Measurements from ENCODE around the gene NRXN3. TPM values are rescaled to one million over a fixed set of nuclear protein-coding genes. Genes with fewer than 3 reads are reported as not detected.

Gene NRXN3
- polyA plus RNA-seq, 1 experiment: 7.0 TPM

DNA sequence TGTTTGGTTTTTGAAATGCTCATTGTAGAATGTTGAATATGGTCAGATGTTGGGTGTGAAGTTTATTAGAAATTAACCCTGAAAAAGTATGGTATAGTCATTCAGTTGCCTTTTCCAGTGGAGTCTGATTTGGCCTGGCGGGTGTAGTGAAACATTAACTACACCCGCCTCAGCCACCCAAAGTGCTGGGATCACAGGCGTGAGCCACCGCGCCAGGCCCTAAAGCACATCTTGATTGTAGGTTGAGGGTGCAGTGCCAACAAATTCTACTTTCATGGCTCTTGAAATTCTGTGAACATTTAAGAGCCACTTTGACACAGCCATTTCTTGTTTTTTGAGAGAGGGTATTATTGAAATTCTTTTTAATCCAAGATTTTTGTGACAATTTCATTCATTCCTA lies 1416.2 kb downstream of the NRXN3 start:
- CTCF ChIA-PET: no interaction called here
- no peaks in the 10 kb centered on the region for H3K27me3 ChIP-seq (ENCODE audit: control insufficient read depth, insufficient read depth, low read length)
- TF ChIP-seq, protein P1, sequence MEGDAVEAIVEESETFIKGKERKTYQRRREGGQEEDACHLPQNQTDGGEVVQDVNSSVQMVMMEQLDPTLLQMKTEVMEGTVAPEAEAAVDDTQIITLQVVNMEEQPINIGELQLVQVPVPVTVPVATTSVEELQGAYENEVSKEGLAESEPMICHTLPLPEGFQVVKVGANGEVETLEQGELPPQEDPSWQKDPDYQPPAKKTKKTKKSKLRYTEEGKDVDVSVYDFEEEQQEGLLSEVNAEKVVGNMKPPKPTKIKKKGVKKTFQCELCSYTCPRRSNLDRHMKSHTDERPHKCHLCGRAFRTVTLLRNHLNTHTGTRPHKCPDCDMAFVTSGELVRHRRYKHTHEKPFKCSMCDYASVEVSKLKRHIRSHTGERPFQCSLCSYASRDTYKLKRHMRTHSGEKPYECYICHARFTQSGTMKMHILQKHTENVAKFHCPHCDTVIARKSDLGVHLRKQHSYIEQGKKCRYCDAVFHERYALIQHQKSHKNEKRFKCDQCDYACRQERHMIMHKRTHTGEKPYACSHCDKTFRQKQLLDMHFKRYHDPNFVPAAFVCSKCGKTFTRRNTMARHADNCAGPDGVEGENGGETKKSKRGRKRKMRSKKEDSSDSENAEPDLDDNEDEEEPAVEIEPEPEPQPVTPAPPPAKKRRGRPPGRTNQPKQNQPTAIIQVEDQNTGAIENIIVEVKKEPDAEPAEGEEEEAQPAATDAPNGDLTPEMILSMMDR (IDR thresholded peaks at IDR 0.05; ENCODE audit: insufficient read depth, low read depth, low read length): no peak
- POLR2A ChIA-PET: no interaction called here
- no peak for DNase-seq (ENCODE audit: low read depth)
- H3K36me3 ChIP-seq (ENCODE audit: control insufficient read depth, insufficient read depth, low read length): no peaks in the 10 kb centered on the region
- no peak overlapping the region for H3K4me3 ChIP-seq (ENCODE audit: low read depth, low read length)

DNA sequence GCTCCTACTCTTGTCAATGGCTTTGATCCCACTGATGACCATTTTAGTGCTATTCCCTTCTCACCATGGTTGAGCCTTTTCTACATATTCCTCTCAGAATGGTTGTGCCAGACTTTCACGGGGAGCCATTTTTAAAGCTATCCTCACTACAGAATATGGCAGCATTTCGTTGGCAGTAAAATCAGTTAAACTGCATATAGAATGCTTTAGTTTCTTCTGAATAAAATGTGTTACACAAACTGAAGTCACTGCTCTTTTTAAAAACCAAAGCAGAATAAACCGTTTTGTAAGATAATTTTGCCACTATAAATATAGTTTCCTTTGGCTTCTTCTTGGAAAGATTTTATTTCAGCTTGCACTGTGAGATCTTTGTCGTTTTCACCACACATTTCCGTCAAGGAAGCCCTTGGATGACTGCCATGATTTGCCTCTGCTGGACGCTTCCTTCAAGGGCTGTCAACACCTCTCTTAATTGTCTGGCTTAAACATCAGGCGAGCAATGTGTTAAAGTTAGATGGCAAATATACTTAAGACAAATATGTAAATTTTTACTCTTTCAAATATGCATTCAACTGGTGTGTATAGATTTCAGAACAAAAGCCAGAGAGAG lies 1416.9 kb downstream of the NRXN3 start:
- Histone ChIP-seq H3K36me3 (ENCODE audit: control insufficient read depth, insufficient read depth, low read length) (no peaks in the 10 kb centered on the region), H3K27me3 (ENCODE audit: control insufficient read depth, insufficient read depth, low read length) (no peaks in the 10 kb centered on the region), H3K4me3 (ENCODE audit: low read depth, low read length) (no peak overlapping the region)
- TF ChIP-seq, protein P1 (IDR thresholded peaks at IDR 0.05; ENCODE audit: insufficient read depth, low read depth, low read length): no peak
- DNase-seq (ENCODE audit: low read depth): no peak
- CTCF ChIA-PET: no interaction called here
- POLR2A ChIA-PET: no interaction called here

DNA sequence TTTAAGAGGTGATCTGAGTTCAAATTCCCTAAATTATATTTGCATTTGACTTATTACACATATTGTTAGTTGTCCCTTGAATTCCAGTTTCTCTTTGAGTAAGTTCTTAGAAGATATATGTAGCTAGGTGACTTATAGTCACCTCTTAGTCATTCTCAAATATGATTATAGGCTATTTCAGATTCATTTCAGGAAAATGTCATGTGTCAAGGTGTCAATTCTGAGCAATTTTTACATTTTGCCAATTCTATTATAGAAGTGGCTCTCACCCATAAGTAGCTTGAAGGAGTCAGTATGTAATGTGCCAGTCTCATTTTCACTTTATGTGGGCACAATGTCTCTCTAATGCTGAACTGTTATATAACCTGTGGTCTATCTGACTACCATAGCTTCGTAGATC lies 1417.7 kb downstream of the NRXN3 start:
- POLR2A ChIA-PET: no interaction called here
- TF ChIP-seq, protein P1 (IDR thresholded peaks at IDR 0.05; ENCODE audit: insufficient read depth, low read depth, low read length): no peak
- CTCF ChIA-PET: interaction anchor here (1.1 to 1.4 kb wide), 2 partner anchors 121 to 138 kb away, joined by 3 read pairs; no protein-coding TSS in a partner anchor

DNA sequence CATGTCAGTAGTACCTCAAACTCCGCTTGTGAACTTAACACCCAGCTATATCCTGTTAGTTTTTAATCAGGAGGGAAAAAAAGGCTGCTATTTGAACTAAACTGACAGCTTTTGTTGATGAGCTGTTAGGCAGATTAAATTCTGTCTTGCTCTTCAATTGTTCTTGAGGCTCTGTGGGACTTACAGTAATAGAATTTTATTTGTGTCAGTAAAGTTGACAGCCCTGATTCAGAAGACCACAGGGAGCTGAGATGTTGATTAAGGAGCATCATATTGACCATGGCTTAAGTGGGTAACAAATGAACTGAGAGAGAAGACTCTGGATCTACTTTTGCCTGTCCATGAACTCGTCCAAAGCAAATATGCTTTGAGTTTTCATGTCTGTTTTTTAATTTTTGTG lies 1418.2 kb downstream of the NRXN3 start:
- CTCF ChIA-PET: interaction anchor here (1.1 to 1.4 kb wide), 2 partner anchors 120 to 138 kb away, joined by 3 read pairs; no protein-coding TSS in a partner anchor
- TF ChIP-seq, protein P1 (IDR thresholded peaks at IDR 0.05; ENCODE audit: insufficient read depth, low read depth, low read length): no peak

More for the DNA sequence above, 1417.7 kb downstream of the NRXN3 start:
- Histone ChIP-seq H3K36me3 (ENCODE audit: control insufficient read depth, insufficient read depth, low read length) (no peaks in the 10 kb centered on the region), H3K27me3 (ENCODE audit: control insufficient read depth, insufficient read depth, low read length) (no peaks in the 10 kb centered on the region), H3K4me3 (ENCODE audit: low read depth, low read length) (no peak overlapping the region)
- DNase-seq (ENCODE audit: low read depth): no peak

DNA sequence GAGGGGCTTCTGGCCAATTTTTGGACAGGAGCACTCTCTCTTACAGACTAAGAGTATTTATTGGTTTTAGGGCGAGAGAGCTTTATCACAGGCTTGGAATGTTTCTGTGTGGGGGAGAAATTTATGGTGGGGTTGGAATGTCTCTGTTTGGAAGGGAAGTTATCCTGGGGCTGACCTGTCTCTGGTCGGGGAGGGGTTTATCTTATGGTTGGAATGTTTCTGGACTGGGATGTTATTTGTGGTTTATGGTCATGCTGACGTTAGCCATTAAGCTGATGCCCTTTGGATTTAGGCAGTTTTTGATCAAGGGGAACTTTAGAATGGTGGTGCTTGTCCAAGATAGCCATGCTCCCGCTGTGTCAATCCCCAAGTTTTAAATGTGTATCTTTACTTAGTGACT lies 1426.4 kb downstream of the NRXN3 start:
- POLR2A ChIA-PET: interaction anchor here (1.5 kb wide), 1 partner anchor 12 kb away, joined by 3 read pairs; no protein-coding TSS in a partner anchor
- DNase-seq (ENCODE audit: low read depth): peak; percentile 72
- Histone ChIP-seq H3K4me3 (ENCODE audit: low read depth, low read length) (no peak overlapping the region), H3K36me3 (ENCODE audit: control insufficient read depth, insufficient read depth, low read length) (no peaks in the 10 kb centered on the region), H3K27me3 (ENCODE audit: control insufficient read depth, insufficient read depth, low read length) (no peaks in the 10 kb centered on the region)
- CTCF ChIA-PET: interaction anchor here (0.7 kb wide), 1 partner anchor 47 kb away, joined by 4 read pairs; no protein-coding TSS in a partner anchor
- TF ChIP-seq, protein P1 (IDR thresholded peaks at IDR 0.05; ENCODE audit: insufficient read depth, low read depth, low read length): no peak

More for the DNA sequence above, 1418.2 kb downstream of the NRXN3 start:
- Histone ChIP-seq H3K4me3 (ENCODE audit: low read depth, low read length) (no peak overlapping the region), H3K27me3 (ENCODE audit: control insufficient read depth, insufficient read depth, low read length) (no peaks in the 10 kb centered on the region), H3K36me3 (ENCODE audit: control insufficient read depth, insufficient read depth, low read length) (no peaks in the 10 kb centered on the region)
- no peak for DNase-seq (ENCODE audit: low read depth)
- POLR2A ChIA-PET: no interaction called here

Data from BJ (cell line).